Tibial artery (tissue), 4 donors: Measurements from ENCODE around the gene ASIC5.

Experiments used
- DNase-seq, 2 donors: peaks; one replicate each; pipeline ENCODE4 v3.0.0-alpha.2; 2019
- H3K27ac ChIP-seq, 2 donors: fragments of 200-600 bp; sonication (generic) in 1 of 2; 1 replicate in 1 of 2; 2 replicates in 1 of 2; pipeline ENCODE4 v1.5.1; 2018 to 2019; ENCODE audit warnings: mild to moderate bottlenecking in 1 of 2
- H3K27me3 ChIP-seq, 2 donors: fragments of 200-600 bp; sonication (generic) in 1 of 2; one replicate each; pipeline versions ENCODE4 v1.5.1 to v1.6.0; 2016 to 2019
- H3K36me3 ChIP-seq, 3 donors: fragments of 200-600 bp; sonication (generic) in 2 of 3; one replicate each; pipeline ENCODE4 v1.5.1; 2016 to 2019; ENCODE audit warnings: mild to moderate bottlenecking in 2 of 3
- H3K4me1 ChIP-seq, 4 donors: fragments of 200-600 bp; sonication (generic) in 2 of 4; 1 replicate in 3 of 4; 2 replicates in 1 of 4; pipeline ENCODE4 v1.5.1; 2016 to 2019
- H3K4me3 ChIP-seq, 2 donors: fragments of 200-600 bp; sonication (generic) in 1 of 2; 1 replicate in 1 of 2; 2 replicates in 1 of 2; pipeline ENCODE4 v1.5.1; 2018 to 2019; ENCODE audit warnings: mild to moderate bottlenecking in 2 of 2
- H3K9me3 ChIP-seq, 3 donors: fragments of 200-600 bp; sonication (generic) in 1 of 3; one replicate each; pipeline ENCODE4 v1.5.1; 2016 to 2019
- intact Hi-C: fragments of 100-400 bp; cut with DNase I; formaldehyde crosslinking; loops from one replicate; pipeline ENCODE4 v1.15.0; 2023; ENCODE audit warnings: low total_unique reads
- TF ChIP-seq, protein P1 (sequence below), 2 experiments: fragments of 200-600 bp in 1 of 2; fragments of 450-650 bp in 1 of 2; IDR thresholded peaks; one replicate each; pipeline ENCODE4 v1.5.1; 2017 to 2019; ENCODE audit warnings: antibody characterized with exemption in 2 of 2, mild to moderate bottlenecking in 1 of 2, moderate library complexity in 1 of 2

The ASIC5 gene, protein sequence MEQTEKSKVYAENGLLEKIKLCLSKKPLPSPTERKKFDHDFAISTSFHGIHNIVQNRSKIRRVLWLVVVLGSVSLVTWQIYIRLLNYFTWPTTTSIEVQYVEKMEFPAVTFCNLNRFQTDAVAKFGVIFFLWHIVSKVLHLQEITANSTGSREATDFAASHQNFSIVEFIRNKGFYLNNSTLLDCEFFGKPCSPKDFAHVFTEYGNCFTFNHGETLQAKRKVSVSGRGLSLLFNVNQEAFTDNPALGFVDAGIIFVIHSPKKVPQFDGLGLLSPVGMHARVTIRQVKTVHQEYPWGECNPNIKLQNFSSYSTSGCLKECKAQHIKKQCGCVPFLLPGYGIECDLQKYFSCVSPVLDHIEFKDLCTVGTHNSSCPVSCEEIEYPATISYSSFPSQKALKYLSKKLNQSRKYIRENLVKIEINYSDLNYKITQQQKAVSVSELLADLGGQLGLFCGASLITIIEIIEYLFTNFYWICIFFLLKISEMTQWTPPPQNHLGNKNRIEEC

DNA sequence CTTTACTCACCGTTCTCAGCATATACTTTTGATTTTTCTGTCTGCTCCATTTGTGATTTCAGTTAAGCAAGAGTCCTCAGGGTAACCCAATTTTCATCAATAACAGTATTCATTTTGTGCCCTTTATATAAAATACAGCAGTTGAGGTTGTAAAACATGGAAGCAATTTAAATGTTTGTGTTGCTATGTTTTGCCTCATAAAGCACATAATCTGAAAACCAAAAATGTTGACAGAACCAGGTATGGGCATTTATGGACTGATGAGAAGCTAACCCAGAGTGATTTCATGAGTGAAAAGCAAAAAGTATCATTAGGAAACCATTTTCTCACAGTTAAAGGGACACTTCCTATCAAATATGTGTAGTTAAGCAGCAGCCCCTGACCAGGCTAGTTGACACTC, at the start of gene ASIC5:
TSS of gene ASIC5 (minus strand) at position 101 of the 400 bp plus-strand sequence. CDS start at position 50, 51 bp downstream.
- Histone ChIP-seq H3K4me3 (no peak within 1 kb of the TSS), H3K27ac (no peak within 1 kb of the TSS), H3K27me3 (no peaks in the 10 kb centered on the region), H3K4me1 (no peaks in the 10 kb centered on the region), H3K36me3 (no peaks in the 10 kb centered on the region), H3K9me3 (no peaks in the 10 kb centered on the region)
- intact Hi-C loops: no loop called here
- TF ChIP-seq, protein P1, sequence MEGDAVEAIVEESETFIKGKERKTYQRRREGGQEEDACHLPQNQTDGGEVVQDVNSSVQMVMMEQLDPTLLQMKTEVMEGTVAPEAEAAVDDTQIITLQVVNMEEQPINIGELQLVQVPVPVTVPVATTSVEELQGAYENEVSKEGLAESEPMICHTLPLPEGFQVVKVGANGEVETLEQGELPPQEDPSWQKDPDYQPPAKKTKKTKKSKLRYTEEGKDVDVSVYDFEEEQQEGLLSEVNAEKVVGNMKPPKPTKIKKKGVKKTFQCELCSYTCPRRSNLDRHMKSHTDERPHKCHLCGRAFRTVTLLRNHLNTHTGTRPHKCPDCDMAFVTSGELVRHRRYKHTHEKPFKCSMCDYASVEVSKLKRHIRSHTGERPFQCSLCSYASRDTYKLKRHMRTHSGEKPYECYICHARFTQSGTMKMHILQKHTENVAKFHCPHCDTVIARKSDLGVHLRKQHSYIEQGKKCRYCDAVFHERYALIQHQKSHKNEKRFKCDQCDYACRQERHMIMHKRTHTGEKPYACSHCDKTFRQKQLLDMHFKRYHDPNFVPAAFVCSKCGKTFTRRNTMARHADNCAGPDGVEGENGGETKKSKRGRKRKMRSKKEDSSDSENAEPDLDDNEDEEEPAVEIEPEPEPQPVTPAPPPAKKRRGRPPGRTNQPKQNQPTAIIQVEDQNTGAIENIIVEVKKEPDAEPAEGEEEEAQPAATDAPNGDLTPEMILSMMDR (IDR thresholded peaks at IDR 0.05): no peak
- no peak for DNase-seq

DNA sequence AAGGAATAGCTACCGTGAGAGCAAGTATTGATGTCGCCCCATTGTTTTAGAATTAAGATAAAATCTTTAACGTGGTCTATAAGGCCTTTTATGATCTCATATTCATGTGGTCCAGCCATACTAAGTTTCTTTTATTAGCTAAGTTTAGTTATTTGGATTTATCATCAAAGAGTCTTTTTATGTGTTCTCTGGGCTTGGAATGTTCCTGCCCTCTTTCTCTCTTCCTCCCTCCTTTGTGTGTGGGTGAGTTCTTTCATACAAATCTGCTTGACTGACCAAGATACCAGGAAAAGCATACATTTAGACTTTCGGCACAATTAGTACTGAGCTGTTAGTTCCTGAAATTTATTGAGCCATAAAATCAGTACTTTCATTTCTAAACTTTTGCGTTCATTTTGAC, 48.7 kb upstream of the ASIC5 start:
- no peak overlapping the region for H3K27ac ChIP-seq
- TF ChIP-seq, protein P1 (IDR thresholded peaks at IDR 0.05): no peak
- intact Hi-C loops: no loop called here
- no peaks in the 10 kb centered on the region for H3K36me3 ChIP-seq
- no peak overlapping the region for H3K4me3 ChIP-seq
- no peak for DNase-seq
- no peaks in the 10 kb centered on the region for H3K4me1 ChIP-seq
- H3K27me3 ChIP-seq: no peaks in the 10 kb centered on the region
- no peaks in the 10 kb centered on the region for H3K9me3 ChIP-seq

DNA sequence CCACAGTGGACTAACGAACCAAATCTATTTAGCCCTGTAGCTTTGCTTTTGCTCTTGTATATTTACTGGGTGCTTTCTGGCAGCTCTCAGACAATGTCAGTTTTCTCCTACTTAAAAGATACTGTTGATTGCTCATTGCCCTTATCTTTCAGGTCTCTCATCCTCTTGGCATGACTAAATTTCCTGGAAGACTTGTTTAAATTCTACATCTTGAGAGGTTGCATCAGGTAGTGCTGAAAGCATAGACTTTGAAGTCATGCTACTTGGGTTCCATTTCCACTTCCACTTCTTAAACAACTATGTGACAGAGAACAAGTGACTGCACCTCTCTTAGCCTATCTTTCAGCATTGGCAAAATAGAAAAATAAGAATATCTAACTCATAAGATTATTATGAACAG, 45.8 kb upstream of the ASIC5 start:
- no peaks in the 10 kb centered on the region for H3K36me3 ChIP-seq
- H3K27me3 ChIP-seq: no peaks in the 10 kb centered on the region
- no peak overlapping the region for H3K4me3 ChIP-seq
- TF ChIP-seq, protein P1 (IDR thresholded peaks at IDR 0.05): no peak
- H3K4me1 ChIP-seq: peaks cover 0 to 10% (median 0%) of the 10 kb centered on the region in 4 donors
- DNase-seq: no peak
- H3K9me3 ChIP-seq: no peaks in the 10 kb centered on the region
- H3K27ac ChIP-seq: no peak overlapping the region
- intact Hi-C loops: no loop called here

DNA sequence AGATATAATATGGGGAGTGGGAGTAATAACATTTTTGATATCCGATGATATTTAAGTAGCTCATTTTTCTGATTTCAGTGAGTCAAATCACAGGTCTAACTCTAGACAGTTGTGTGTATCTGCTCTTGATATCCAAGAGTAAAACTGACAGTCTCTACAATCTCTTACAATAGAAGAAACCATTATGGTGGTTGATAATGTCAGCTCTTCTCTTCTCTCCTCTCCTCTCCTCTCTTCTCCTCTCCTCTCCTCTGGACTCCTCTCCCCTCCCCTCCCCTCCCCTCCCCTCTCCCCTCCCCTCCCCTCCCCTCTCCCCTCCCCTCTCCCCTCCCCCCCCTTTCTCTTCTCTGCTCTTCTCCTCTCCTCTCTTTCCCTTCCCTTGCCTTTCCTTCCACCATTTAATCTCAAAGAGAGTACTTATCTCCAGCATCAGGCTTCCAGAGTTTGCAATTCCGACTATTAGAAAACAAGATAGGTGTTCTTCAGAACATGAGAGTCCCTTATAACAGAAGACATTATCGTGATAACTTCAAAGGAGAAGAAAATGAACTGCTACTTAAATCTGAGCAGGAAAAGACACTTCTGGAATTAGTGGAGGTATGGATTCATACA, 43.6 kb upstream of the ASIC5 start:
- Histone ChIP-seq H3K9me3 (no peaks in the 10 kb centered on the region), H3K27ac (no peak overlapping the region), H3K4me1 (peaks cover 0 to 12% (median 0%) of the 10 kb centered on the region in 4 donors), H3K36me3 (no peaks in the 10 kb centered on the region), H3K27me3 (no peaks in the 10 kb centered on the region), H3K4me3 (no peak overlapping the region)
- TF ChIP-seq, protein P1 (IDR thresholded peaks at IDR 0.05): no peak
- intact Hi-C loops: no loop called here
- DNase-seq: no peak

DNA sequence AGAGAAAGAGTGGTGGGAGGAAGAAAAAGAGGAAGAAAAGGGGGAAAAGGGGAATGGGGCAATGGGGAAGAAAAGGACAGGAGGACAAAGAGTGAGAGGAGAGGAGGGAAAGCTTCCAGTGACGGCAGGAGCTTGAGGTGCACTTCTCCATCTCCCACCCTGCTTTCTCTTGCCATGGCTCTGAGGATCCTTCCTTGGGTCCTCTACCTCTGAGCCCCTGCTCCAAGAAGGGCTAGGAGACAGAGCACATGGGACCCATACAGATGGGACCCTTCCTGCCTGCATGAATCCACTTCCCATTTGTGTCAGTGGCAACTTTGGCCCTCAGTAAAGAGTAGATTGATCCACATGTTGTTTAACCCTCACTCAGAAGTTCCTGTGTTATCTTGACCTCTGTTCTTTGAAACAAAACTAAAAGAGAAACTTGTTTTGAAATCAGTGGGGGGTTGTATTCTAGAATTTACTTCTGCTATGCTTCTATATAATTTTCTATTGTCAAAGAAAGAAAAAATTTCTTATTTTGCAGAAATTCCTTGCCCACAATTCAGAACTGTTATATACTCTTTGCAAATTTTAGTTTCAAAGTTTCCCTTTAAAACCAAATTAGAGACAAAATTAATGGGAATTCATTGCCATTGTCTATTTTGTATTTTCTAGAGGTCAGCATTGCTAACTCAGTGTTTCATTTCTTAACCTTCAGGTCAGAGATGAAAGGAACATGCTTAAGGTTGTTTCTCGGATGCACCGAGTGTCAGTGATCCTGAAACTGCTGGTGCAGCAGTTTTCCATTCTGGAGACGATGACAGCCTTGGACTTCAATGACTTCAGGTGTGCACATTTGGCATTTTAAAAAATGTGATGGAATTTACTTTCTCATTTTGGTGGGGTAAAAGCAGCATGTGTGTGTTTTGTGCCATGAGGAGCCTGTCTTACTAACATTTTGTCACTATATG, 42.4 kb upstream of the ASIC5 start:
- Histone ChIP-seq H3K36me3 (no peaks in the 10 kb centered on the region), H3K27ac (no peak overlapping the region), H3K4me1 (peaks cover 0 to 12% (median 0%) of the 10 kb centered on the region in 4 donors), H3K4me3 (no peak overlapping the region), H3K9me3 (no peaks in the 10 kb centered on the region), H3K27me3 (no peaks in the 10 kb centered on the region)
- DNase-seq: no peak
- TF ChIP-seq, protein P1 (IDR thresholded peaks at IDR 0.05): no peak
- intact Hi-C loops: no loop called here
